GM21717 (cell line): ENCODE results near the gene PNKP.

Experiments
- ATAC-seq: cut with Tn5 transposase; IDR thresholded peaks from one replicate; pipeline ENCODE4 v1.9.1; 2021; ENCODE audit warnings: mild to moderate bottlenecking, moderate library complexity; ENCODE audit not compliant: unreplicated experiment

The PNKP gene

GRCh38 chr19:49876422-49877019, 9.1 kb upstream of the PNKP start:
- peak; percentile 35 for ATAC-seq

GRCh38 chr19:49875857-49876421, 8.6 kb upstream of the PNKP start:
- no peak for ATAC-seq

- ATAC-seq: no peak
Observed at GRCh38 chr19:49875177-49875576, 7.8 kb upstream of the PNKP start.

- ATAC-seq: no peak
Observed at GRCh38 chr19:49874503-49875157, 7.3 kb upstream of the PNKP start.

- no peak for ATAC-seq
Observed at GRCh38 chr19:49873834-49874233, 6.5 kb upstream of the PNKP start.

GRCh38 chr19:49873129-49873521, 5.7 kb upstream of the PNKP start:
- no peak for ATAC-seq

GRCh38 chr19:49872245-49873128, 5.1 kb upstream of the PNKP start:
- no peak for ATAC-seq

- no peak for ATAC-seq
Observed at GRCh38 chr19:49871349-49871985, 4.1 kb upstream of the PNKP start.

GRCh38 chr19:49870309-49870901, 3.0 kb upstream of the PNKP start:
- ATAC-seq: no peak

- peak; percentile 60 for ATAC-seq
Observed at GRCh38 chr19:49869484-49870308, 2.3 kb upstream of the PNKP start.

GRCh38 chr19:49869009-49869483, 1.7 kb upstream of the PNKP start:
- peak; percentile 5 for ATAC-seq

- ATAC-seq: no peak
Observed at GRCh38 chr19:49864890-49865289, 2.5 kb downstream of the PNKP start.

GRCh38 chr19:49863935-49864320, 3.4 kb downstream of the PNKP start:
- no peak for ATAC-seq

GRCh38 chr19:49863254-49863934, 4.0 kb downstream of the PNKP start:
- no peak for ATAC-seq

GRCh38 chr19:49862391-49863253, 4.8 kb downstream of the PNKP start:
- ATAC-seq: no peak

- ATAC-seq: no peak
Observed at GRCh38 chr19:49861541-49862378, 5.6 kb downstream of the PNKP start.

GRCh38 chr19:49861107-49861506, 6.3 kb downstream of the PNKP start:
- ATAC-seq: no peak
